Fibroblast of the conjunctiva (primary cell): ENCODE data around the gene OR6B1.

ENCODE experiments used
- DNase-seq: peaks from one replicate; pipeline ENCODE4 v3.0.0-alpha.2; 2010; ENCODE audit warnings: low read depth

OR6B1 gene

GRCh38 chr7:144000020-144000419 is at the start of gene OR6B1:
Gene OR6B1 (plus strand): TSS chr7:144000320. CDS start chr7:144003997, 3,677 bp downstream.
- no peak for DNase-seq

- DNase-seq, result no peak
These were observed 46.7 kb upstream of the OR6B1 start for GRCh38 chr7:143953421-143953820.

GRCh38 chr7:143954135-143954534 is 46.0 kb upstream of the OR6B1 start:
- DNase-seq, result no peak

- DNase-seq, result no peak
These were observed 45.6 kb upstream of the OR6B1 start, which contains the start of gene OR2F1 for GRCh38 chr7:143954544-143954943. Gene OR2F1 (plus strand): TSS chr7:143954844. CDS start chr7:143959971, 5,127 bp downstream.

- no peak for DNase-seq
These were observed 41.3 kb upstream of the OR6B1 start for GRCh38 chr7:143958781-143959180.

- DNase-seq, result no peak
These were observed 39.1 kb upstream of the OR6B1 start for GRCh38 chr7:143960813-143961610.

GRCh38 chr7:143965280-143965679 is 34.8 kb upstream of the OR6B1 start:
- no peak for DNase-seq

- no peak for DNase-seq
These were observed 32.7 kb upstream of the OR6B1 start for GRCh38 chr7:143967398-143967797.

GRCh38 chr7:143973870-143974416 is 26.2 kb upstream of the OR6B1 start:
- no peak for DNase-seq

GRCh38 chr7:143974459-143974858 is 25.7 kb upstream of the OR6B1 start:
- no peak for DNase-seq

GRCh38 chr7:143975617-143976016 is 24.5 kb upstream of the OR6B1 start:
- no peak for DNase-seq

- no peak for DNase-seq
These were observed 21.5 kb upstream of the OR6B1 start for GRCh38 chr7:143978585-143978984.

GRCh38 chr7:143979359-143979758 is 20.8 kb upstream of the OR6B1 start:
- DNase-seq, result peak; percentile 22

- DNase-seq, result no peak
These were observed 20.1 kb upstream of the OR6B1 start for GRCh38 chr7:143979998-143980397.

- DNase-seq, result no peak
These were observed 19.2 kb upstream of the OR6B1 start for GRCh38 chr7:143980746-143981510.

- DNase-seq, result no peak
These were observed 16.2 kb upstream of the OR6B1 start for GRCh38 chr7:143983960-143984359.

- DNase-seq, result no peak
These were observed 12.6 kb upstream of the OR6B1 start for GRCh38 chr7:143987513-143987912.

GRCh38 chr7:143988976-143989745 is 11.0 kb upstream of the OR6B1 start:
- DNase-seq, result no peak

- DNase-seq, result no peak
These were observed 7.5 kb upstream of the OR6B1 start for GRCh38 chr7:143992670-143993069.

- no peak for DNase-seq
These were observed 6.2 kb upstream of the OR6B1 start for GRCh38 chr7:143993924-143994323.

- DNase-seq, result no peak
These were observed 1.4 kb downstream of the OR6B1 start for GRCh38 chr7:144001543-144001942.

GRCh38 chr7:144004703-144005102 is 4.6 kb downstream of the OR6B1 start:
- DNase-seq, result no peak
